GM12878 (cell line): ENCODE data around the gene TIMM17B. TPM values are rescaled to one million over a fixed set of nuclear protein-coding genes. Genes with fewer than 3 reads are reported as not detected.

Source experiments
- ATAC-seq: fragments of 200-7000 bp; cut with Tn5 transposase; 3 replicates; pipeline ENCODE4 v1.9.1; 2020; ENCODE audit warnings: mild to moderate bottlenecking, moderate library complexity
- BruUV-seq: library from RNA; stranded (reverse); fragments of 400-500 nt; replicated peaks from 2 replicates; lab custom pipeline; 2021; lab: Mats Ljungman, UMichigan
- CTCF ChIA-PET: fragments of 300-600 bp; sonication (Branson Sonifier 250); formaldehyde crosslinking; extraction: SDS; loops from one replicate; lab custom pipeline; 2021; ENCODE audit warnings: inconsistent platforms; lab: Yijun Ruan, JAX
- POLR2A ChIA-PET: fragments of 350-600 bp; formaldehyde crosslinking; extraction: SDS; loops from one replicate; lab custom pipeline; 2021; ENCODE audit warnings: inconsistent platforms; lab: Charles Lee
- RAD21 ChIA-PET: fragments of 300-600 bp; sonication (Branson Sonifier 250); formaldehyde crosslinking; loops from one replicate; lab custom pipeline; 2023; ENCODE audit warnings: antibody characterized with exemption; ENCODE audit not compliant: unreplicated experiment; lab: Charles Lee
- SMC1A ChIA-PET: fragments of 300-600 bp; sonication (Branson Sonifier 250); formaldehyde crosslinking; loops from one replicate; lab custom pipeline; 2023; ENCODE audit not compliant: unreplicated experiment, uncharacterized antibody; lab: Charles Lee
- DNase-seq: peaks from one replicate; pipeline ENCODE4 v3.0.0-alpha.2; 2011; ENCODE audit warnings: low read depth, low spot score
- FAIRE-seq: peaks from 3 replicates; lab custom pipeline; 2011; peaks lifted over from hg19 to GRCh38; lab: Jason Lieb, UNC
- H2AFZ ChIP-seq: 2 replicates; pipeline ENCODE4 v1.6.0; 2011; ENCODE audit warnings: low read depth, low read length, control low read depth; ENCODE audit not compliant: control insufficient read depth
- H3K27ac ChIP-seq: 2 replicates; pipeline ENCODE4 v1.5.1; 2011; ENCODE audit warnings: control low read depth; ENCODE audit not compliant: control insufficient read depth, insufficient read depth
- H3K27me3 ChIP-seq, 2 experiments: replicated peaks in 1 of 2; 2 replicates each; pipeline versions ENCODE4 v1.6.0 to v1.6.1; 2011; ENCODE audit warnings: low read length in 1 of 2; ENCODE audit not compliant: control insufficient read depth in 2 of 2, insufficient read depth in 2 of 2
- H3K36me3 ChIP-seq, 2 experiments: 2 replicates each; pipeline ENCODE4 v1.5.1; 2011; ENCODE audit warnings: low read length in 1 of 2; ENCODE audit not compliant: control insufficient read depth in 2 of 2, insufficient read depth in 2 of 2
- H3K4me1 ChIP-seq: 2 replicates; pipeline ENCODE4 v1.6.1; 2011; ENCODE audit warnings: mild to moderate bottlenecking, low read length, moderate library complexity, mixed read lengths; ENCODE audit not compliant: control insufficient read depth, insufficient read depth
- H3K4me2 ChIP-seq: 2 replicates; pipeline ENCODE4 v1.6.0; 2011; ENCODE audit warnings: control low read depth; ENCODE audit not compliant: control insufficient read depth, insufficient read depth
- H3K4me3 ChIP-seq: fragments of 200-600 bp; sonication (generic); 2 replicates; pipeline ENCODE4 v1.5.1; 2016
- H3K79me2 ChIP-seq: 2 replicates; pipeline ENCODE4 v1.6.0; 2011; ENCODE audit warnings: low read length; ENCODE audit not compliant: control insufficient read depth, insufficient read depth
- H3K9ac ChIP-seq: 2 replicates; pipeline ENCODE4 v1.8.0; 2011; ENCODE audit warnings: low read length, control low read depth, mixed read lengths; ENCODE audit not compliant: control insufficient read depth, insufficient read depth
- H3K9me3 ChIP-seq: replicated peaks from 3 replicates; pipeline ENCODE4 v1.5.1; 2011; ENCODE audit warnings: mild to moderate bottlenecking, low read length; ENCODE audit not compliant: control insufficient read depth, insufficient read depth
- H4K20me1 ChIP-seq: 2 replicates; pipeline ENCODE4 v1.6.0; 2011; ENCODE audit not compliant: control insufficient read depth, insufficient read depth
- ASH2L ChIP-seq: fragments of 300-600, 200-600 bp; sonication (generic); IDR thresholded peaks from 2 replicates; pipeline ENCODE4 v1.6.1; 2017; ENCODE audit warnings: low read depth, mild to moderate bottlenecking, borderline replicate concordance
- BMI1 ChIP-seq: fragments of 450-650 bp; IDR thresholded peaks from 2 replicates; pipeline ENCODE4 v1.6.1; 2016; ENCODE audit warnings: mild to moderate bottlenecking, moderate library complexity, borderline replicate concordance
- CBX3 ChIP-seq: fragments of 200-600 bp; sonication (generic); IDR thresholded peaks from 2 replicates; pipeline ENCODE4 v1.6.1; 2016; ENCODE audit warnings: low read depth, borderline replicate concordance
- DPF2 ChIP-seq: fragments of 450-650 bp; IDR thresholded peaks from 2 replicates; pipeline ENCODE4 v1.6.1; 2017; ENCODE audit warnings: mild to moderate bottlenecking
- ELK1 ChIP-seq: IDR thresholded peaks from 2 replicates; pipeline ENCODE4 v1.6.1; 2012; ENCODE audit warnings: low read depth, low read length, improper control_type of control experiment
- HDAC2 ChIP-seq: fragments of 200-600 bp; sonication (generic); IDR thresholded peaks from 2 replicates; pipeline ENCODE4 v1.6.1; 2017
- JUNB ChIP-seq: IDR thresholded peaks from 2 replicates; pipeline ENCODE4 v1.6.1; 2016; ENCODE audit warnings: antibody characterized with exemption, mild to moderate bottlenecking
- MTA3 ChIP-seq: IDR thresholded peaks from 2 replicates; pipeline ENCODE4 v1.6.1; 2012; ENCODE audit warnings: low read length, inconsistent platforms, borderline replicate concordance
- NBN ChIP-seq: fragments of 450-650 bp; IDR thresholded peaks from 2 replicates; pipeline ENCODE4 v1.6.1; 2016
- NFYB ChIP-seq: IDR thresholded peaks from 2 replicates; pipeline ENCODE4 v1.6.1; 2011; ENCODE audit warnings: low read depth, mild to moderate bottlenecking, low read length, improper control_type of control experiment, moderate library complexity; ENCODE audit not compliant: insufficient read depth
- PAX8 ChIP-seq: fragments of 450-650 bp; IDR thresholded peaks from 2 replicates; pipeline ENCODE4 v1.6.1; 2017; ENCODE audit warnings: mild to moderate bottlenecking, moderate library complexity
- POLR2AphosphoS5 ChIP-seq: IDR thresholded peaks from 2 replicates; pipeline ENCODE4 v1.6.1; 2011; ENCODE audit warnings: mild to moderate bottlenecking, low read length, inconsistent platforms
- RAD51 ChIP-seq: fragments of 450-650 bp; IDR thresholded peaks from 2 replicates; pipeline ENCODE4 v1.6.1; 2016; ENCODE audit warnings: moderate library complexity, mild to moderate bottlenecking, inconsistent platforms
- SP1 ChIP-seq: IDR thresholded peaks from one replicate; pipeline ENCODE4 v1.6.1; 2011; ENCODE audit warnings: low read depth, low read length
- SREBF2 ChIP-seq: IDR thresholded peaks from 2 replicates; pipeline ENCODE4 v1.6.1; 2012; ENCODE audit warnings: mild to moderate bottlenecking, low read length
- STAT3 ChIP-seq: IDR thresholded peaks from 2 replicates; pipeline ENCODE4 v1.6.1; 2011; ENCODE audit warnings: low read depth, low read length, improper control_type of control experiment
- WGBS: methylation state at CpG from one replicate; pipeline ENCODE4 v1.1.6; 2016; ENCODE audit warnings: low lambda C conversion rate; ENCODE audit not compliant: insufficient replicate concordance, insufficient coverage; ENCODE audit errors: missing lambda C conversion rate; 5-methylcytosine and 5-hydroxymethylcytosine counted together
- in situ Hi-C: fragments of 300-500 bp; cut with MboI; formaldehyde crosslinking; loops from 9 replicates; pipeline ENCODE4 v1.14.3; 2018; ENCODE audit warnings: mixed read lengths
- intact Hi-C: fragments of 100-400 bp; cut with micrococcal nuclease; formaldehyde crosslinking; loops from one replicate; pipeline ENCODE4 v1.14.2; 2022; ENCODE audit not compliant: unreplicated experiment
- polyA plus RNA-seq, 11 experiments: library from polyadenylated mRNA; depleted of rRNA in 4 of 11; unstranded in 6 of 11; stranded (reverse) in 5 of 11; fragments of >200 nt; fragmentation: Nextera tagmentation in 4 of 11; fragmentation: Illumina TruSeq in 1 of 11; extraction: Ambion mirVana in 4 of 11; extraction: Trizol in 1 of 11; gene quantifications; 1 replicate in 1 of 11; 2 replicates in 10 of 11; pipeline versions ENCODE4 v1.2.1 to v1.2.3, GENCODE V29; 2011 to 2016; ENCODE audit warnings: inconsistent platforms in 2 of 11, missing spikeins in 2 of 11, low read depth in 1 of 11
- total RNA-seq, 4 experiments: library from RNA; depleted of rRNA in 3 of 4; stranded (reverse); fragments of >200 nt in 3 of 4; fragmentation: Illumina TruSeq in 1 of 4; extraction: Trizol in 1 of 4; gene quantifications; 2 replicates each; pipeline versions ENCODE4 v1.2.1 to v1.2.3, GENCODE V29; 2013 to 2021

TIMM17B gene
- total and polyA plus RNA-seq, 10 of the 15 experiments (the other 5 are each of a cell fraction or from before 2014, with no cell fraction given), result 4.5 to 88.7 (median 47.5) TPM

DNA sequence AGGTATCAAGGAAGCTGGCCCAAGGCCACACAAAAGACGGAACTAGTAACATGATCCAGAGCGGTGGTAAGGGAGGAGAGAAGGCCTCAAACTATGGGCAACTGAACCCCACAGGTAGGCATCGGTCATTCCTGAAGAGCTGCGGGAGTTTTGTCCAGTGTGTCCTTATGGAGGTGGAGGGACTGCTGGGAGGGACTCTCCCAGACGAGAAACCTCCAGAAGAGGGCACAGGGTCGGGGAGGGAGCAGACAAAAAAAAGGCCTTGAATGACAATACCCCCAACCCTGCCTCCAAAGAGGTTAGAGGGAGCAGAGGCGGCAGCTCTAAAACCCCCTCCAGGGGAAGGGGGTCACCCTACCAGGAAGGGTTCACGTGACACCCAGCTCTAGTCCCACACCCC, 6.6 kb upstream of the TIMM17B start:
- H3K4me3 ChIP-seq, result no peak overlapping the region
- ATAC-seq, result no peak
- no peaks in the 10 kb centered on the region; the same call in 2 of the 3 replicates for H3K9me3 ChIP-seq
- H2AFZ ChIP-seq, result no peak overlapping the region
- 58% methylated on average over 8 of the region's 8 CpGs for WGBS
- ChIA-PET SMC1A (interaction anchor here (1.6 kb wide), 1 partner anchor 11 kb away, joined by 3 read pairs; no protein-coding TSS in a partner anchor), CTCF (no interaction called here), RAD21 (no interaction called here), POLR2A (no interaction called here)
- in situ Hi-C loops, result no loop called here
- no peak for TF ChIP-seq POLR2AphosphoS5
- TF ChIP-seq SREBF2, result no peak
- peaks cover 0 to 5% of the 10 kb centered on the region in 2 experiments; a peak in 2 of 4 replicates for H3K36me3 ChIP-seq
- no peak for FAIRE-seq
- H3K27ac ChIP-seq, result no peak overlapping the region
- no TSS peak for BruUV-seq
- H3K4me1 ChIP-seq, result no peaks in the 10 kb centered on the region
- no peak overlapping the region for H3K9ac ChIP-seq
- no peak for DNase-seq
- H3K4me2 ChIP-seq, result no peak overlapping the region
- H4K20me1 ChIP-seq, result no peaks in the 10 kb centered on the region
- no peaks in the 10 kb centered on the region for H3K27me3 ChIP-seq
- intact Hi-C loops, result no loop called here
- H3K79me2 ChIP-seq, result peaks cover 6% of the 10 kb centered on the region

GRCh38 chrX:48903290-48903689, 5.7 kb upstream of the TIMM17B start:
- no peaks in the 10 kb centered on the region for H4K20me1 ChIP-seq
- H3K36me3 ChIP-seq, result peaks cover 0 to 5% of the 10 kb centered on the region in 2 experiments; a peak in 2 of 4 replicates
- no peak for TF ChIP-seq HDAC2
- TF ChIP-seq ASH2L, result no peak
- no peak for TF ChIP-seq NBN
- TF ChIP-seq CBX3, result no peak
- TF ChIP-seq ELK1, result no peak
- no peak for TF ChIP-seq BMI1
- no peak for TF ChIP-seq PAX8
- no peak for TF ChIP-seq RAD51
- no peak for TF ChIP-seq SREBF2
- no peak for TF ChIP-seq NFYB
- no peak for TF ChIP-seq JUNB
- no peak for TF ChIP-seq MTA3
- TF ChIP-seq SP1, result no peak
- no peak for TF ChIP-seq STAT3
- TF ChIP-seq DPF2, result no peak
- ChIA-PET RAD21 (no interaction called here), SMC1A (interaction anchor here (1.6 kb wide), 1 partner anchor 10 kb away, joined by 3 read pairs; no protein-coding TSS in a partner anchor), CTCF (interaction anchor here (1.5 kb wide), 1 partner anchor 9 kb away, joined by 3 read pairs; the partner anchor contains the start of gene SLC35A2), POLR2A (interaction anchor here (0.6 kb wide), 1 partner anchor 192 kb away, joined by 15 read pairs; no protein-coding TSS in a partner anchor)
- peaks cover 11% of the 10 kb centered on the region for H3K79me2 ChIP-seq
- H3K4me2 ChIP-seq, result no peak overlapping the region
- DNase-seq, result no peak
- H3K4me3 ChIP-seq, result no peak overlapping the region
- no peaks in the 10 kb centered on the region for H3K27me3 ChIP-seq
- H2AFZ ChIP-seq, result no peak overlapping the region
- WGBS, result 55% methylated on average over 6 of the region's 6 CpGs
- no TSS peak for BruUV-seq
- no peak overlapping the region for H3K27ac ChIP-seq
- H3K9me3 ChIP-seq, result no peaks in the 10 kb centered on the region; the same call in 2 of the 3 replicates
- FAIRE-seq, result no peak
- no peak overlapping the region for H3K9ac ChIP-seq
- in situ Hi-C loops (no loop called here), intact Hi-C loops (no loop called here)
- H3K4me1 ChIP-seq, result no peaks in the 10 kb centered on the region
- ATAC-seq, result no peak
